Measurements from ENCODE around the gene CPNE4. TPM values are rescaled to one million over a fixed set of nuclear protein-coding genes. Genes with fewer than 3 reads are reported as not detected.

The CPNE4 gene
- total RNA-seq, 1 donor from 2014 or later: 0.20 TPM

DNA sequence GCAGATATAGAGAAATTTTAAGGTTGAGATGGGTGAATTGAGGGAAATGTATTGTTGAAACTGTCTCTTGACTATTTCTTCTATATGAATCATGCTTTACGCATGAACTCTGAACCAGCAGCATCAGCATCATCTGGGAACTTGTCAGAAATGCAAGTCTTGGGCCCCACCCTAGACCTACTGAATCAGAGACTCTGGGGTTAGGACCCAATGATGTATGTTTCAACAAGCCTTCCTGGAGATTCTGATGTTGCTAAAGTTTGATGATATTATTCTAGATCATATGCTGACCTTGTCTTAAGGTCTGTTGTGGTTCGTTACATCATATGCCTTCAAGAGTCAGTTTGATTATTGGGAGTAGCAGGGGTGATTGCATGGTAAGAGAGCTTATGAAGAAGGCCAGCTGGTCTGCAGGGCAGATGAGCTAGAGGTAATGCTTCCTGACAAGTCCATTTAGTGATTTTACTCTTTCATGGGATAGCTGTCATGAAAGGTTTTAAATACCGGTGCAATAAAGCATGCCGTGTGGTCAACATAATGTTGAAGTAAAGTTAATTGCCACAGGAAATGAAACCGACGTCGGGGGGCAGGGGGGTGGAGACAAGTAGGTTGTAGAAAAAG lies 379.6 kb downstream of the CPNE4 start:
- no peak for DNase-seq (ENCODE audit: low spot score in 2 of 2, unreplicated experiment in 2 of 2)
- TF ChIP-seq, protein P1, sequence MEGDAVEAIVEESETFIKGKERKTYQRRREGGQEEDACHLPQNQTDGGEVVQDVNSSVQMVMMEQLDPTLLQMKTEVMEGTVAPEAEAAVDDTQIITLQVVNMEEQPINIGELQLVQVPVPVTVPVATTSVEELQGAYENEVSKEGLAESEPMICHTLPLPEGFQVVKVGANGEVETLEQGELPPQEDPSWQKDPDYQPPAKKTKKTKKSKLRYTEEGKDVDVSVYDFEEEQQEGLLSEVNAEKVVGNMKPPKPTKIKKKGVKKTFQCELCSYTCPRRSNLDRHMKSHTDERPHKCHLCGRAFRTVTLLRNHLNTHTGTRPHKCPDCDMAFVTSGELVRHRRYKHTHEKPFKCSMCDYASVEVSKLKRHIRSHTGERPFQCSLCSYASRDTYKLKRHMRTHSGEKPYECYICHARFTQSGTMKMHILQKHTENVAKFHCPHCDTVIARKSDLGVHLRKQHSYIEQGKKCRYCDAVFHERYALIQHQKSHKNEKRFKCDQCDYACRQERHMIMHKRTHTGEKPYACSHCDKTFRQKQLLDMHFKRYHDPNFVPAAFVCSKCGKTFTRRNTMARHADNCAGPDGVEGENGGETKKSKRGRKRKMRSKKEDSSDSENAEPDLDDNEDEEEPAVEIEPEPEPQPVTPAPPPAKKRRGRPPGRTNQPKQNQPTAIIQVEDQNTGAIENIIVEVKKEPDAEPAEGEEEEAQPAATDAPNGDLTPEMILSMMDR (IDR thresholded peaks at IDR 0.05; ENCODE audit: unreplicated experiment): no peak
- Mint-ChIP-seq H3K36me3 (no peaks in the 10 kb centered on the region), H3K4me1 (no peaks in the 10 kb centered on the region), H3K4me3 (no peak overlapping the region), H3K27me3 (ENCODE audit: low read depth) (peaks cover 2% of the 10 kb centered on the region), H3K9me3 (peaks cover under 1% of the 10 kb centered on the region), H3K27ac (no peak overlapping the region)

DNA sequence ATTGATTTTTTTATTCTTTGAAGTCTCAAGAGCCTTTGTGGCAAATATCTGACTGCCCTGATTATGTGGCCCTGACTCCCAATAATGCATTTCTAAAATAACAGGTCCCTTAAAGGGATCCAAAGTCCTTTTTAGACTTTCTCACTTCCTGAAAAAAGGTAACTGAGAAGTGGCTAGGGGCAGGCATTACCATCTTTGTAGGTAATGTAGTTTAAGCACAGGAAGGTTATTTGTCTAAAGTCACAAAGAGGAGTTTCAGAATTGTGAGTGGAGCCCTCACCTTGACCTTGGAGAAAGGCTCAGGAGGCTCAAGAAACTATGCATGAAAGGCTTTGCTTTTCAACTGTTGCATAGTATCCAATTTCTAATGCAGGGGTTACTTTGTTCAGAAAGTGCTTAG lies 389.2 kb downstream of the CPNE4 start:
- Mint-ChIP-seq H3K27ac (no peak overlapping the region), H3K4me3 (no peak overlapping the region), H3K36me3 (no peaks in the 10 kb centered on the region), H3K27me3 (ENCODE audit: low read depth) (peaks cover 7% of the 10 kb centered on the region), H3K9me3 (peaks cover 4% of the 10 kb centered on the region), H3K4me1 (no peaks in the 10 kb centered on the region)
- no peak for DNase-seq (ENCODE audit: low spot score in 2 of 2, unreplicated experiment in 2 of 2)
- TF ChIP-seq, protein P1 (IDR thresholded peaks at IDR 0.05; ENCODE audit: unreplicated experiment): no peak

DNA sequence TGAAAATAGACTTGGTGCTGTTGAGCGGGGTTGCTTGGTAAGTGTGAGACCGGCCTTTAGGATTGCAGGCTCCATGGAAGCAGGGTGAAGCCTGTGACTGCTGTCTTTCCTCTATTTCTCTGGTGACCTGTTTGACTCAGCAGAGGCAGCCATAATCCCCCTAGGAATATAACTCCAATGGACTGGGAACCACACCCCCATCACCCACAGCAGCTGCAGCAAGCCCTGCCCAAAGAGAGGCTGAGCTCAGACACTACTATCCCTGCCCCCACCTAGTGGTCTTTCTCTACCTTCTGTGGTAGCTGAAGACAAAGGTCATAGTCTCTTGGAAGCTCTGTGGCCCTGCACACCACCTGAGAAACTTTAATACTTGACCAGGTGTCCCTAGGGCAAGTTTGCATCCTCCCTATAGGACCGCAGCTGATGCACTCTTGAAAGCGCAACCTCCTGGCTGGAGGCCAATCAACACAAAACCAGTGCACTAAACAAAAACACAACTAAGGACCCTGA lies 398.5 kb downstream of the CPNE4 start:
- no peak for DNase-seq (ENCODE audit: low spot score in 2 of 2, unreplicated experiment in 2 of 2)
- H3K9me3 Mint-ChIP-seq: peaks cover 5% of the 10 kb centered on the region
- H3K27ac Mint-ChIP-seq: no peak overlapping the region
- TF ChIP-seq, protein P1 (IDR thresholded peaks at IDR 0.05; ENCODE audit: unreplicated experiment): no peak
- H3K27me3 Mint-ChIP-seq (ENCODE audit: low read depth): peaks cover 23% of the 10 kb centered on the region
- H3K4me1 Mint-ChIP-seq: no peaks in the 10 kb centered on the region
- H3K36me3 Mint-ChIP-seq: no peaks in the 10 kb centered on the region
- H3K4me3 Mint-ChIP-seq: no peak overlapping the region

DNA sequence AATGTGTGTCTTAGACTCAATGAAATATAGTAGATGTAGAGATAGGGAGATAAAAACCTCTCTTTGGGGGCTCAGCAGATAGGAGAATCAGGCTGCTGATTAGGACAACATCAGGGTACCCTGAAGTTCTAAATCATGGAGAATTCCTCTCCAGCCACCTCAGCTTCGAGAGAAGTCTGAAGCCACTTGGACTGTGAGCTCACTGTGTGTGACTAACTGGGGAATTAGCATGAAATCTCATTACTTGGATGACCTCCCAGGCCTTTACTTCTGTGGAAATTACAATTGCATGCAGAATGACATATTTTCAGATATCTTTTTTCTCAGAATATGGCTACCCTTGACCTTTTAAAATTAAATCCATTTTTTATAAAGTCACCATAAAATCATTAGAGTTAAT lies 404.0 kb downstream of the CPNE4 start:
- no peaks in the 10 kb centered on the region for H3K9me3 Mint-ChIP-seq
- no peaks in the 10 kb centered on the region for H3K4me1 Mint-ChIP-seq
- H3K36me3 Mint-ChIP-seq: no peaks in the 10 kb centered on the region
- DNase-seq (ENCODE audit: low spot score in 2 of 2, unreplicated experiment in 2 of 2): no peak
- H3K4me3 Mint-ChIP-seq: no peak overlapping the region
- TF ChIP-seq, protein P1 (IDR thresholded peaks at IDR 0.05; ENCODE audit: unreplicated experiment): no peak
- H3K27ac Mint-ChIP-seq: no peak overlapping the region
- H3K27me3 Mint-ChIP-seq (ENCODE audit: low read depth): peaks cover 15% of the 10 kb centered on the region

DNA sequence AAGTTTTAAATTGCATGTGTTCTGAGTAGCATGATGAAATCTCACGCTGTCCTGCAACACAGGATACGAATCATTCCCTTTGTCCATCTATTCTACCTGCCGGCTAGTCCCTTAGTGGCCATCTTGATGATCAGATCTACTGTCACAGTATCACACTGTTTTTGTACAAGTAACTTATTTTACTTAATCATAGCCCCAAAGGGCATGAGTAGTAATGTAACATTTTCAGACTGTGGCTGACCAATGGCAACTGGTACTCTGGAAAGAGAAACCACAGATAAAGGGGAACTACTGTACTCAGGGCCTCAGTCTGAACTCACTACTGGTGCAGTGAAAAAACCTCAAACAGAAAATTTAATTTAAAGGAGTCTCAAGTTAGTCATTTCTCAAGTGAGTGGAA lies 404.7 kb downstream of the CPNE4 start:
- Mint-ChIP-seq H3K4me1 (no peaks in the 10 kb centered on the region), H3K9me3 (no peaks in the 10 kb centered on the region), H3K27me3 (ENCODE audit: low read depth) (peaks cover 15% of the 10 kb centered on the region), H3K4me3 (no peak overlapping the region), H3K36me3 (no peaks in the 10 kb centered on the region), H3K27ac (no peak overlapping the region)
- DNase-seq (ENCODE audit: low spot score in 2 of 2, unreplicated experiment in 2 of 2): no peak
- TF ChIP-seq, protein P1 (IDR thresholded peaks at IDR 0.05; ENCODE audit: unreplicated experiment): no peak
